ENCODE results near the gene GNS. TPM values are rescaled to one million over a fixed set of nuclear protein-coding genes. Genes with fewer than 3 reads are reported as not detected.

Gene GNS
- total and polyA plus RNA-seq, 10 of the 15 experiments (the other 5 are each of a cell fraction or from before 2014, with no cell fraction given) = 4.1 to 33.8 (median 19.1) TPM

DNA sequence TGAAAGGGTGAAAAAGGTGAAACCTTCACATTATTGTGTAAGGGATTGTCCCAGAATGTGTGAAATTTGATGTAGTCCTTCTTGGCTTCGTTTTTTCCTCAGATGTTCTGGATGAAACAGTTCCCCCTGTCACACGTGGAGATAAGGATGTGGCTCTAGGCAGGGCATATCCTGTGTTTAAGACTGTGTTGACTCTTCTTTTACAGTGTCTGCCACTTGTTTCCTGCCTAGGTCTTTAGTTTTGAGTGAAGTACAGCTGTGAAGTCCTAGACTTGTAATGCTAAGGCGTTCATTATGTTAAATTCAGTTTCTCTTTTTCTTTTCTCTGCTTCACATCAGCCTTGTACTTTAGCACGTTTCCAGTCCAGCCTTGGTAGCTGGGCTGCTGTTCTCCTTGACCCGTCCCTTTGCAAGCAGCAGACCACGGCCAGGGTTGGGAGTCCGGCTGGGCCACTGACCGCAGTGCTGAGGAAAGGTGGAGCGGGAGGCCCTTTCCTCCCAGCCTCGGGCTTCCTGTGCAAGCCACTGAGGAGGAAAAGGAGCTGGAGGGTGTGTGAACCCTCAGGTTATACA lies 89.8 kb downstream of the GNS start (continued):
- TF ChIP-seq, protein P1, sequence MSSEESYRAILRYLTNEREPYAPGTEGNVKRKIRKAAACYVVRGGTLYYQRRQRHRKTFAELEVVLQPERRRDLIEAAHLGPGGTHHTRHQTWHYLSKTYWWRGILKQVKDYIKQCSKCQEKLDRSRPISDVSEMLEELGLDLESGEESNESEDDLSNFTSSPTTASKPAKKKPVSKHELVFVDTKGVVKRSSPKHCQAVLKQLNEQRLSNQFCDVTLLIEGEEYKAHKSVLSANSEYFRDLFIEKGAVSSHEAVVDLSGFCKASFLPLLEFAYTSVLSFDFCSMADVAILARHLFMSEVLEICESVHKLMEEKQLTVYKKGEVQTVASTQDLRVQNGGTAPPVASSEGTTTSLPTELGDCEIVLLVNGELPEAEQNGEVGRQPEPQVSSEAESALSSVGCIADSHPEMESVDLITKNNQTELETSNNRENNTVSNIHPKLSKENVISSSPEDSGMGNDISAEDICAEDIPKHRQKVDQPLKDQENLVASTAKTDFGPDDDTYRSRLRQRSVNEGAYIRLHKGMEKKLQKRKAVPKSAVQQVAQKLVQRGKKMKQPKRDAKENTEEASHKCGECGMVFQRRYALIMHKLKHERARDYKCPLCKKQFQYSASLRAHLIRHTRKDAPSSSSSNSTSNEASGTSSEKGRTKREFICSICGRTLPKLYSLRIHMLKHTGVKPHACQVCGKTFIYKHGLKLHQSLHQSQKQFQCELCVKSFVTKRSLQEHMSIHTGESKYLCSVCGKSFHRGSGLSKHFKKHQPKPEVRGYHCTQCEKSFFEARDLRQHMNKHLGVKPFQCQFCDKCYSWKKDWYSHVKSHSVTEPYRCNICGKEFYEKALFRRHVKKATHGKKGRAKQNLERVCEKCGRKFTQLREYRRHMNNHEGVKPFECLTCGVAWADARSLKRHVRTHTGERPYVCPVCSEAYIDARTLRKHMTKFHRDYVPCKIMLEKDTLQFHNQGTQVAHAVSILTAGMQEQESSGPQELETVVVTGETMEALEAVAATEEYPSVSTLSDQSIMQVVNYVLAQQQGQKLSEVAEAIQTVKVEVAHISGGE (CRISPR knock-in tag; IDR thresholded peaks at IDR 0.05) = no peak
- TF ChIP-seq, protein P2, sequence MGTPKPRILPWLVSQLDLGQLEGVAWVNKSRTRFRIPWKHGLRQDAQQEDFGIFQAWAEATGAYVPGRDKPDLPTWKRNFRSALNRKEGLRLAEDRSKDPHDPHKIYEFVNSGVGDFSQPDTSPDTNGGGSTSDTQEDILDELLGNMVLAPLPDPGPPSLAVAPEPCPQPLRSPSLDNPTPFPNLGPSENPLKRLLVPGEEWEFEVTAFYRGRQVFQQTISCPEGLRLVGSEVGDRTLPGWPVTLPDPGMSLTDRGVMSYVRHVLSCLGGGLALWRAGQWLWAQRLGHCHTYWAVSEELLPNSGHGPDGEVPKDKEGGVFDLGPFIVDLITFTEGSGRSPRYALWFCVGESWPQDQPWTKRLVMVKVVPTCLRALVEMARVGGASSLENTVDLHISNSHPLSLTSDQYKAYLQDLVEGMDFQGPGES (IDR thresholded peaks at IDR 0.05) = no peak
- TF ChIP-seq SREBF1 (IDR thresholded peaks at IDR 0.05; ENCODE audit: low read length) (no peak), RAD21 (IDR thresholded peaks at IDR 0.05; ENCODE audit: insufficient read depth, low read depth, low read length) (no peak), NR2F1 (conservative IDR thresholded peaks at IDR 0.05) (no peak), POLR2AphosphoS5 (IDR thresholded peaks at IDR 0.05; ENCODE audit: low read length) (no peak), RB1 (IDR thresholded peaks at IDR 0.05; ENCODE audit: borderline replicate concordance) (no peak), SMAD1 (IDR thresholded peaks at IDR 0.05; ENCODE audit: low read depth, partially characterized antibody) (no peak), PAX8 (IDR thresholded peaks at IDR 0.05) (no peak), NRF1 (conservative IDR thresholded peaks at IDR 0.05; ENCODE audit: low read depth, low read length) (no peak), JUND (IDR thresholded peaks at IDR 0.05; ENCODE audit: low read depth, low read length) (no peak), CHD1 (IDR thresholded peaks at IDR 0.05; ENCODE audit: low read depth, low read length) (no peak), JUNB (IDR thresholded peaks at IDR 0.05) (peak; percentile 7; the same call in 1 of the 2 replicates)
- TF ChIP-seq, protein P3, sequence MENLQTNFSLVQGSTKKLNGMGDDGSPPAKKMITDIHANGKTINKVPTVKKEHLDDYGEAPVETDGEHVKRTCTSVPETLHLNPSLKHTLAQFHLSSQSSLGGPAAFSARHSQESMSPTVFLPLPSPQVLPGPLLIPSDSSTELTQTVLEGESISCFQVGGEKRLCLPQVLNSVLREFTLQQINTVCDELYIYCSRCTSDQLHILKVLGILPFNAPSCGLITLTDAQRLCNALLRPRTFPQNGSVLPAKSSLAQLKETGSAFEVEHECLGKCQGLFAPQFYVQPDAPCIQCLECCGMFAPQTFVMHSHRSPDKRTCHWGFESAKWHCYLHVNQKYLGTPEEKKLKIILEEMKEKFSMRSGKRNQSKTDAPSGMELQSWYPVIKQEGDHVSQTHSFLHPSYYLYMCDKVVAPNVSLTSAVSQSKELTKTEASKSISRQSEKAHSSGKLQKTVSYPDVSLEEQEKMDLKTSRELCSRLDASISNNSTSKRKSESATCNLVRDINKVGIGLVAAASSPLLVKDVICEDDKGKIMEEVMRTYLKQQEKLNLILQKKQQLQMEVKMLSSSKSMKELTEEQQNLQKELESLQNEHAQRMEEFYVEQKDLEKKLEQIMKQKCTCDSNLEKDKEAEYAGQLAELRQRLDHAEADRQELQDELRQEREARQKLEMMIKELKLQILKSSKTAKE (IDR thresholded peaks at IDR 0.05; ENCODE audit: low read depth, poor library complexity, severe bottlenecking) = no peak
- TF ChIP-seq, protein P4, sequence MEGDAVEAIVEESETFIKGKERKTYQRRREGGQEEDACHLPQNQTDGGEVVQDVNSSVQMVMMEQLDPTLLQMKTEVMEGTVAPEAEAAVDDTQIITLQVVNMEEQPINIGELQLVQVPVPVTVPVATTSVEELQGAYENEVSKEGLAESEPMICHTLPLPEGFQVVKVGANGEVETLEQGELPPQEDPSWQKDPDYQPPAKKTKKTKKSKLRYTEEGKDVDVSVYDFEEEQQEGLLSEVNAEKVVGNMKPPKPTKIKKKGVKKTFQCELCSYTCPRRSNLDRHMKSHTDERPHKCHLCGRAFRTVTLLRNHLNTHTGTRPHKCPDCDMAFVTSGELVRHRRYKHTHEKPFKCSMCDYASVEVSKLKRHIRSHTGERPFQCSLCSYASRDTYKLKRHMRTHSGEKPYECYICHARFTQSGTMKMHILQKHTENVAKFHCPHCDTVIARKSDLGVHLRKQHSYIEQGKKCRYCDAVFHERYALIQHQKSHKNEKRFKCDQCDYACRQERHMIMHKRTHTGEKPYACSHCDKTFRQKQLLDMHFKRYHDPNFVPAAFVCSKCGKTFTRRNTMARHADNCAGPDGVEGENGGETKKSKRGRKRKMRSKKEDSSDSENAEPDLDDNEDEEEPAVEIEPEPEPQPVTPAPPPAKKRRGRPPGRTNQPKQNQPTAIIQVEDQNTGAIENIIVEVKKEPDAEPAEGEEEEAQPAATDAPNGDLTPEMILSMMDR (IDR thresholded peaks at IDR 0.05 in 2 of 3, conservative IDR thresholded peaks at IDR 0.05 in 1 of 3; ENCODE audit: control insufficient read depth in 2 of 3, extremely low read depth in 1 of 3, insufficient read depth in 1 of 3, low read depth in 3 of 3, low read length in 3 of 3) = no peak
- TF ChIP-seq, protein P5, sequence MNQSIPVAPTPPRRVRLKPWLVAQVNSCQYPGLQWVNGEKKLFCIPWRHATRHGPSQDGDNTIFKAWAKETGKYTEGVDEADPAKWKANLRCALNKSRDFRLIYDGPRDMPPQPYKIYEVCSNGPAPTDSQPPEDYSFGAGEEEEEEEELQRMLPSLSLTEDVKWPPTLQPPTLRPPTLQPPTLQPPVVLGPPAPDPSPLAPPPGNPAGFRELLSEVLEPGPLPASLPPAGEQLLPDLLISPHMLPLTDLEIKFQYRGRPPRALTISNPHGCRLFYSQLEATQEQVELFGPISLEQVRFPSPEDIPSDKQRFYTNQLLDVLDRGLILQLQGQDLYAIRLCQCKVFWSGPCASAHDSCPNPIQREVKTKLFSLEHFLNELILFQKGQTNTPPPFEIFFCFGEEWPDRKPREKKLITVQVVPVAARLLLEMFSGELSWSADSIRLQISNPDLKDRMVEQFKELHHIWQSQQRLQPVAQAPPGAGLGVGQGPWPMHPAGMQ (IDR thresholded peaks at IDR 0.05; ENCODE audit: borderline replicate concordance) = no peak
- TF ChIP-seq, protein P6, sequence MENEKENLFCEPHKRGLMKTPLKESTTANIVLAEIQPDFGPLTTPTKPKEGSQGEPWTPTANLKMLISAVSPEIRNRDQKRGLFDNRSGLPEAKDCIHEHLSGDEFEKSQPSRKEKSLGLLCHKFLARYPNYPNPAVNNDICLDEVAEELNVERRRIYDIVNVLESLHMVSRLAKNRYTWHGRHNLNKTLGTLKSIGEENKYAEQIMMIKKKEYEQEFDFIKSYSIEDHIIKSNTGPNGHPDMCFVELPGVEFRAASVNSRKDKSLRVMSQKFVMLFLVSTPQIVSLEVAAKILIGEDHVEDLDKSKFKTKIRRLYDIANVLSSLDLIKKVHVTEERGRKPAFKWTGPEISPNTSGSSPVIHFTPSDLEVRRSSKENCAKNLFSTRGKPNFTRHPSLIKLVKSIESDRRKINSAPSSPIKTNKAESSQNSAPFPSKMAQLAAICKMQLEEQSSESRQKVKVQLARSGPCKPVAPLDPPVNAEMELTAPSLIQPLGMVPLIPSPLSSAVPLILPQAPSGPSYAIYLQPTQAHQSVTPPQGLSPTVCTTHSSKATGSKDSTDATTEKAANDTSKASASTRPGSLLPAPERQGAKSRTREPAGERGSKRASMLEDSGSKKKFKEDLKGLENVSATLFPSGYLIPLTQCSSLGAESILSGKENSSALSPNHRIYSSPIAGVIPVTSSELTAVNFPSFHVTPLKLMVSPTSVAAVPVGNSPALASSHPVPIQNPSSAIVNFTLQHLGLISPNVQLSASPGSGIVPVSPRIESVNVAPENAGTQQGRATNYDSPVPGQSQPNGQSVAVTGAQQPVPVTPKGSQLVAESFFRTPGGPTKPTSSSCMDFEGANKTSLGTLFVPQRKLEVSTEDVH (IDR thresholded peaks at IDR 0.05; ENCODE audit: low read depth, partially characterized antibody) = no peak

Data from GM12878 (cell line).